Lower lobe of right lung (tissue), 2 donors: ENCODE data around the gene RBM4B. TPM values are rescaled to one million over a fixed set of nuclear protein-coding genes. Genes with fewer than 3 reads are reported as not detected.
"Not testable (repeated sequence)": the region's sequence is repeated elsewhere in the genome, so short reads cannot be mapped to it uniquely, and the experiment has no call there.

ENCODE experiments used
- ATAC-seq, 2 donors: fragments of 200-7000 bp; cut with Tn5 transposase; one replicate each; pipeline ENCODE4 v1.9.1; 2020 to 2022; ENCODE audit warnings: mild to moderate bottlenecking in 2 of 2, moderate library complexity in 2 of 2
- DNase-seq: peaks from one replicate; pipeline ENCODE4 v3.0.0-alpha.2; 2020
- H3K27ac ChIP-seq: fragments of 200-600 bp; one replicate; pipeline ENCODE4 v1.8.0; 2022
- H3K27me3 ChIP-seq: fragments of 200-600 bp; one replicate; pipeline ENCODE4 v1.8.0; 2022; ENCODE audit warnings: low read depth
- H3K36me3 ChIP-seq: fragments of 200-600 bp; one replicate; pipeline ENCODE4 v1.8.0; 2022; ENCODE audit warnings: mild to moderate bottlenecking
- H3K4me1 ChIP-seq: fragments of 200-600 bp; one replicate; pipeline ENCODE4 v1.8.0; 2022
- H3K4me3 ChIP-seq: fragments of 200-600 bp; one replicate; pipeline ENCODE4 v1.8.0; 2022; ENCODE audit warnings: mild to moderate bottlenecking
- H3K9me3 ChIP-seq: fragments of 200-600 bp; one replicate; pipeline ENCODE4 v1.8.0; 2022
- CTCF ChIP-seq: fragments of 200-600 bp; IDR thresholded peaks from one replicate; pipeline ENCODE4 v1.8.0; 2022; ENCODE audit warnings: antibody characterized with exemption, mild to moderate bottlenecking
- intact Hi-C: fragments of 100-400 bp; cut with DNase I; formaldehyde crosslinking; loops from one replicate; pipeline ENCODE4 v1.11.0; 2022
- total RNA-seq: library from RNA; stranded (reverse); fragmentation: NEBNext Ultra II Directional; extraction: Animal tissue kit (Norgen Biotek cat#: 25700); gene quantifications from one replicate; pipeline ENCODE4 v1.2.1, GENCODE V29; 2021
- donor health status: DM: no; HTN: yes; CAD: no; lungs with severe emphysema.

Gene RBM4B
- total RNA-seq, 1 donor from 2014 or later = 17.6 TPM

- no peak overlapping the region for H3K4me3 ChIP-seq
- intact Hi-C loops = no loop called here
- peaks cover 81% of the 10 kb centered on the region for H3K4me1 ChIP-seq
- no peak for DNase-seq
- H3K27me3 ChIP-seq = no peaks in the 10 kb centered on the region
- no peak overlapping the region for H3K27ac ChIP-seq
- TF ChIP-seq CTCF = no peak
- no peaks in the 10 kb centered on the region for H3K9me3 ChIP-seq
- ATAC-seq = no peak
- H3K36me3 ChIP-seq = peaks cover 92% of the 10 kb centered on the region
Observed at GRCh38 chr11:66643745-66644437, 33.8 kb downstream of the RBM4B start.

GRCh38 chr11:66641834-66642233, 35.9 kb downstream of the RBM4B start:
- Histone ChIP-seq H3K36me3 (peaks cover 72% of the 10 kb centered on the region), H3K4me1 (peaks cover 86% of the 10 kb centered on the region)
- intact Hi-C loops = no loop called here

GRCh38 chr11:66639814-66640340, 37.8 kb downstream of the RBM4B start:
- ATAC-seq, intact Hi-C loops, H3K27me3 ChIP-seq, DNase-seq, H3K27ac ChIP-seq, H3K9me3 ChIP-seq: not testable (repeated sequence)
- peaks cover 52% of the 10 kb centered on the region for H3K36me3 ChIP-seq
- peak overlapping the region; percentile 71 for H3K4me3 ChIP-seq
- H3K4me1 ChIP-seq = peaks cover 66% of the 10 kb centered on the region

More at GRCh38 chr11:66641834-66642233, 35.9 kb downstream of the RBM4B start:
- ATAC-seq (no peak), DNase-seq (no peak)
- no peak for TF ChIP-seq CTCF
- Histone ChIP-seq H3K27me3 (no peaks in the 10 kb centered on the region), H3K27ac (no peak overlapping the region), H3K4me3 (peak overlapping the region; percentile 71), H3K9me3 (no peaks in the 10 kb centered on the region)

GRCh38 chr11:66639066-66639813, 38.4 kb downstream of the RBM4B start:
- no peak for TF ChIP-seq CTCF
- peaks cover 46% of the 10 kb centered on the region for H3K36me3 ChIP-seq
- H3K4me3 ChIP-seq = peak overlapping the region; percentile 71
- peaks cover 60% of the 10 kb centered on the region for H3K4me1 ChIP-seq
- no peaks in the 10 kb centered on the region for H3K27me3 ChIP-seq
- no peaks in the 10 kb centered on the region for H3K9me3 ChIP-seq
- H3K27ac ChIP-seq = peak overlapping the region; percentile 86
- intact Hi-C loops = no loop called here
- peak in 1 of 2 donors; percentile 15 for ATAC-seq
- no peak for DNase-seq

GRCh38 chr11:66638177-66639065, 39.3 kb downstream of the RBM4B start, which contains the start of gene RBM4:
RBM4 (plus strand) TSS chr11:66638703; CDS start chr11:66639712, 1,009 bp downstream.
- Histone ChIP-seq H3K4me1 (peaks cover 52% of the 10 kb centered on the region), H3K9me3 (no peaks in the 10 kb centered on the region), H3K27me3 (no peaks in the 10 kb centered on the region), H3K4me3 (peak within 1 kb of the TSS; percentile 71), H3K36me3 (peaks cover 40% of the 10 kb centered on the region), H3K27ac (peak within 1 kb of the TSS; percentile 86)
- peak; percentile 97 for DNase-seq
- no peak for TF ChIP-seq CTCF
- peak; percentile 99 for ATAC-seq
- intact Hi-C loops = no loop called here
